HepG2 (cell line): ENCODE measurements around the gene CDK10. TPM values are rescaled to one million over a fixed set of nuclear protein-coding genes. Genes with fewer than 3 reads are reported as not detected.
A peak's percentile ranks its signal among the peaks of the same experiment; 100 is the strongest.

Experiments
- DNMT3B ChIP-seq: conservative IDR thresholded peaks from 2 replicates; pipeline ENCODE4 v1.6.1; 2016; ENCODE audit warnings: missing biosample characterization, control low read depth
- JARID2 ChIP-seq: sonication (generic); formaldehyde crosslinking; IDR thresholded peaks from 2 replicates; pipeline ENCODE4 v1.8.1; 2023; ENCODE audit warnings: missing genetic modification reagents, inconsistent platforms; ENCODE audit not compliant: insufficient replicate concordance
- MEF2D ChIP-seq: sonication (generic); formaldehyde crosslinking; IDR thresholded peaks from 2 replicates; pipeline ENCODE4 v1.5.1; 2020; ENCODE audit warnings: mild to moderate bottlenecking, missing genetic modification reagents
- MXI1 ChIP-seq: IDR thresholded peaks from 3 replicates; pipeline ENCODE4 v1.6.1; 2012; ENCODE audit warnings: low read depth, low read length, inconsistent platforms, borderline replicate concordance
- ONECUT2 ChIP-seq: sonication (generic); formaldehyde crosslinking; IDR thresholded peaks from 2 replicates; pipeline ENCODE4 v1.4.0; 2020; ENCODE audit warnings: missing genetic modification reagents
- PHF20 ChIP-seq: sonication (generic); formaldehyde crosslinking; IDR thresholded peaks from 2 replicates; pipeline ENCODE4 v1.5.0; 2020; ENCODE audit warnings: mild to moderate bottlenecking, missing genetic modification reagents
- RXRB ChIP-seq: IDR thresholded peaks from 2 replicates; pipeline ENCODE4 v1.6.1; 2016; ENCODE audit warnings: borderline replicate concordance, missing genetic modification reagents, missing compliant biosample characterization
- SAP130 ChIP-seq: IDR thresholded peaks from 2 replicates; pipeline ENCODE4 v1.6.1; 2016; ENCODE audit warnings: low read depth
- ZNF264 ChIP-seq: sonication (generic); formaldehyde crosslinking; IDR thresholded peaks from 2 replicates; pipeline ENCODE4 v1.4.0; 2020; ENCODE audit warnings: missing genetic modification reagents
- ZNF34 ChIP-seq: sonication (generic); formaldehyde crosslinking; IDR thresholded peaks from 2 replicates; pipeline ENCODE4 v1.4.0; 2020; ENCODE audit warnings: mild to moderate bottlenecking, missing genetic modification reagents, borderline replicate concordance
- ZNF607 ChIP-seq: sonication (generic); formaldehyde crosslinking; IDR thresholded peaks from 2 replicates; pipeline ENCODE4 v1.5.1; 2020; ENCODE audit warnings: missing genetic modification reagents, mild to moderate bottlenecking, borderline replicate concordance
- polyA plus RNA-seq, 8 experiments: library from polyadenylated mRNA; depleted of rRNA in 3 of 8; stranded (reverse) in 7 of 8; unstranded in 1 of 8; fragments of >200 nt; fragmentation: Illumina TruSeq in 4 of 8; extraction: Trizol in 4 of 8; gene quantifications; 2 replicates each; pipeline versions ENCODE4 v1.2.1 to v1.2.3, GENCODE V29; 2011 to 2016; ENCODE audit warnings: low read depth in 4 of 8, missing spikeins in 1 of 8, mixed read lengths in 1 of 8; ENCODE audit not compliant: insufficient read depth in 1 of 8
- total RNA-seq, 5 experiments: library from RNA; depleted of rRNA; stranded (reverse); fragments of >200 nt; fragmentation: Illumina TruSeq; extraction: Trizol; gene quantifications; 2 replicates each; pipeline ENCODE4 v1.2.3, GENCODE V29; 2016; ENCODE audit warnings: low read depth in 1 of 5
- TF ChIP-seq, protein P1 (sequence below): IDR thresholded peaks from 2 replicates; pipeline ENCODE4 v1.6.1; 2012; ENCODE audit warnings: low read depth, low read length, improper control_type of control experiment
- TF ChIP-seq, protein P2 (sequence below): IDR thresholded peaks from 2 replicates; pipeline ENCODE4 v1.6.1; 2016; ENCODE audit warnings: mild to moderate bottlenecking
- TF ChIP-seq, protein P3 (sequence below): sonication (generic); formaldehyde crosslinking; IDR thresholded peaks from 2 replicates; pipeline ENCODE4 v1.4.0; 2020; ENCODE audit warnings: mild to moderate bottlenecking, low read depth, missing genetic modification reagents
- TF ChIP-seq, protein P4 (sequence below): sonication (generic); formaldehyde crosslinking; IDR thresholded peaks from 2 replicates; pipeline ENCODE4 v1.4.0; 2020; ENCODE audit warnings: missing genetic modification reagents, mild to moderate bottlenecking, borderline replicate concordance
- TF ChIP-seq, protein P5 (sequence below): sonication (generic); formaldehyde crosslinking; IDR thresholded peaks from 2 replicates; pipeline ENCODE4 v1.5.0; 2020; ENCODE audit warnings: missing genetic modification reagents, mild to moderate bottlenecking, borderline replicate concordance

The CDK10 gene
- total and polyA plus RNA-seq, 2 of the 13 experiments (the other 11 are each of a cell fraction or from before 2014, with no cell fraction given) = 2.5 to 3.9 TPM

DNA sequence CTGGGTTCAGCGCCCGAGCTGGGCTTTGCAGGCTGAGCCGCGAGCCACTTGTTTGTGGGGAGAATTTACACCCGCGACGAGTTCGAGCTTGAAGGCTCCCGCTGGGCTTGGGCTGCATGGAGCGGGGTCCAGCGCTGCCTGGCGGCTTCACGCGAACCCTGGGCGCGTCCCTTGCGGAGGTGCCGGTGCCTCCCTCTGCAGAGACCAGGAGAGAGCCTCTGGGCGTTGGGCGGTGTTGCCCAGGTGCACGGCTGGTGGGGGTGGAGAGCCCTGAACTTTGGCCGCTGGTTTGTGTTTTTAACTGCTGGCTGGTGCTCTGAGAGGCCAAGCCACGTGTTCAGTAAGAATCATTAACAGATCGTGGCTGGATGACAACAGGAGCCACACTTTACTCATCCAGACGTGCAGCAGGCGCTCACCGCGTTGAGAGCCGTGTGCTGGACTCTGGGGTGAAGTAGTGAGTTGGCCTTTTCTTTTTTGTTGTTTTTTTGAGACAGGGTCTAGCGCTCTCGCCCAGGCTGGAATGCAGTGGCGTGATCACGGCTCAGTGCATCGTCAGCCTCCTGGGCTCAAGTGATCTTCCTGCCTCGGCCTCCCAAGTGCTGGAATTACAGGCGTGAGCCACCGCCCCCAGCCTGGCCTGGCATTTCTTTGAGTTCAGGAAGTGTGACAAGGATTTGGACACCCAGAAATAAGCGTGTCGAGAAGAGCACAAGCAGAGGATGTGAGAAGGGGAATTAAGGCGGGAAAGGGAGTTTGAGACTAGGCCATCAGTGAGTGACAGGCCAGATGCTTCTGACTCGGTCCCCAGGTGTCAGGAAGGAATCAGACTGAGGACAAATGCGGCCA is 827 bp downstream of the CDK10 start (continued):
- TF ChIP-seq SAP130 (CRISPR knock-in tag) (peak; percentile 100), ZNF264 (CRISPR knock-in tag) (peak; percentile 99), RXRB (CRISPR knock-in tag) (peak; percentile 94), ZNF607 (CRISPR knock-in tag) (peak; percentile 99; the same call in 1 of the 2 replicates), MEF2D (CRISPR knock-in tag) (peak; percentile 98), JARID2 (CRISPR knock-in tag) (peak; percentile 96), PHF20 (peak; percentile 74; the same call in 1 of the 2 replicates), ZNF34 (CRISPR knock-in tag) (0 out of 2 replicates have a peak, but pooled peaks have one; percentile 41), DNMT3B (CRISPR knock-in tag) (peak; percentile 90), MXI1 (peak; percentile 99), ONECUT2 (peak; percentile 56)
- TF ChIP-seq, protein P1, sequence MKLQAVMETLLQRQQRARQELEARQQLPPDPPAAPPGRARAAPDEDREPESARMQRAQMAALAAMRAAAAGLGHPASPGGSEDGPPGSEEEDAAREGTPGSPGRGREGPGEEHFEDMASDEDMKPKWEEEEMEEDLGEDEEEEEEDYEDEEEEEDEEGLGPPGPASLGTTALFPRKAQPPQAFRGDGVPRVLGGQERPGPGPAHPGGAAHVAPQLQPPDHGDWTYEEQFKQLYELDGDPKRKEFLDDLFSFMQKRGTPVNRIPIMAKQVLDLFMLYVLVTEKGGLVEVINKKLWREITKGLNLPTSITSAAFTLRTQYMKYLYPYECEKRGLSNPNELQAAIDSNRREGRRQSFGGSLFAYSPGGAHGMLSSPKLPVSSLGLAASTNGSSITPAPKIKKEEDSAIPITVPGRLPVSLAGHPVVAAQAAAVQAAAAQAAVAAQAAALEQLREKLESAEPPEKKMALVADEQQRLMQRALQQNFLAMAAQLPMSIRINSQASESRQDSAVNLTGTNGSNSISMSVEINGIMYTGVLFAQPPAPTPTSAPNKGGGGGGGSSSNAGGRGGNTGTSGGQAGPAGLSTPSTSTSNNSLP = peak; percentile 85
- TF ChIP-seq, protein P2, sequence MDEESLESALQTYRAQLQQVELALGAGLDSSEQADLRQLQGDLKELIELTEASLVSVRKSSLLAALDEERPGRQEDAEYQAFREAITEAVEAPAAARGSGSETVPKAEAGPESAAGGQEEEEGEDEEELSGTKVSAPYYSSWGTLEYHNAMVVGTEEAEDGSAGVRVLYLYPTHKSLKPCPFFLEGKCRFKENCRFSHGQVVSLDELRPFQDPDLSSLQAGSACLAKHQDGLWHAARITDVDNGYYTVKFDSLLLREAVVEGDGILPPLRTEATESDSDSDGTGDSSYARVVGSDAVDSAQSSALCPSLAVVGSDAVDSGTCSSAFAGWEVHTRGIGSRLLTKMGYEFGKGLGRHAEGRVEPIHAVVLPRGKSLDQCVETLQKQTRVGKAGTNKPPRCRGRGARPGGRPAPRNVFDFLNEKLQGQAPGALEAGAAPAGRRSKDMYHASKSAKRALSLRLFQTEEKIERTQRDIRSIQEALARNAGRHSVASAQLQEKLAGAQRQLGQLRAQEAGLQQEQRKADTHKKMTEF (CRISPR knock-in tag) = peak; percentile 100
- TF ChIP-seq, protein P3, sequence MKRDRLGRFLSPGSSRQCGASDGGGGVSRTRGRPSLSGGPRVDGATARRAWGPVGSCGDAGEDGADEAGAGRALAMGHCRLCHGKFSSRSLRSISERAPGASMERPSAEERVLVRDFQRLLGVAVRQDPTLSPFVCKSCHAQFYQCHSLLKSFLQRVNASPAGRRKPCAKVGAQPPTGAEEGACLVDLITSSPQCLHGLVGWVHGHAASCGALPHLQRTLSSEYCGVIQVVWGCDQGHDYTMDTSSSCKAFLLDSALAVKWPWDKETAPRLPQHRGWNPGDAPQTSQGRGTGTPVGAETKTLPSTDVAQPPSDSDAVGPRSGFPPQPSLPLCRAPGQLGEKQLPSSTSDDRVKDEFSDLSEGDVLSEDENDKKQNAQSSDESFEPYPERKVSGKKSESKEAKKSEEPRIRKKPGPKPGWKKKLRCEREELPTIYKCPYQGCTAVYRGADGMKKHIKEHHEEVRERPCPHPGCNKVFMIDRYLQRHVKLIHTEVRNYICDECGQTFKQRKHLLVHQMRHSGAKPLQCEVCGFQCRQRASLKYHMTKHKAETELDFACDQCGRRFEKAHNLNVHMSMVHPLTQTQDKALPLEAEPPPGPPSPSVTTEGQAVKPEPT (CRISPR knock-in tag) = peak; percentile 98
- TF ChIP-seq, protein P4, sequence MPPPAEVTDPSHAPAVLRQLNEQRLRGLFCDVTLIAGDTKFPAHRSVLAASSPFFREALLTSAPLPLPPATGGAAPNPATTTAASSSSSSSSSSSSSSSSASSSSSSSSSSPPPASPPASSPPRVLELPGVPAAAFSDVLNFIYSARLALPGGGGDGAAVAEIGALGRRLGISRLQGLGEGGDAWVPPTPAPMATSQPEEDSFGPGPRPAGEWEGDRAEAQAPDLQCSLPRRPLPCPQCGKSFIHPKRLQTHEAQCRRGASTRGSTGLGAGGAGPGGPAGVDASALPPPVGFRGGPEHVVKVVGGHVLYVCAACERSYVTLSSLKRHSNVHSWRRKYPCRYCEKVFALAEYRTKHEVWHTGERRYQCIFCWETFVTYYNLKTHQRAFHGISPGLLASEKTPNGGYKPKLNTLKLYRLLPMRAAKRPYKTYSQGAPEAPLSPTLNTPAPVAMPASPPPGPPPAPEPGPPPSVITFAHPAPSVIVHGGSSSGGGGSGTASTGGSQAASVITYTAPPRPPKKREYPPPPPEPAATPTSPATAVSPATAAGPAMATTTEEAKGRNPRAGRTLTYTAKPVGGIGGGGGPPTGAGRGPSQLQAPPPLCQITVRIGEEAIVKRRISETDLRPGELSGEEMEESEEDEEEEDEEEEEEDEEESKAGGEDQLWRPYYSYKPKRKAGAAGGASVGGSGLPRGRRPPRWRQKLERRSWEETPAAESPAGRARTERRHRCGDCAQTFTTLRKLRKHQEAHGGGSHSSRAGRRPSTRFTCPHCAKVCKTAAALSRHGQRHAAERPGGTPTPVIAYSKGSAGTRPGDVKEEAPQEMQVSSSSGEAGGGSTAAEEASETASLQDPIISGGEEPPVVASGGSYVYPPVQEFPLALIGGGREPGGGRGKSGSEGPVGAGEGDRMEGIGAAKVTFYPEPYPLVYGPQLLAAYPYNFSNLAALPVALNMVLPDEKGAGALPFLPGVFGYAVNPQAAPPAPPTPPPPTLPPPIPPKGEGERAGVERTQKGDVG (CRISPR knock-in tag) = peak; percentile 98
- TF ChIP-seq, protein P5, sequence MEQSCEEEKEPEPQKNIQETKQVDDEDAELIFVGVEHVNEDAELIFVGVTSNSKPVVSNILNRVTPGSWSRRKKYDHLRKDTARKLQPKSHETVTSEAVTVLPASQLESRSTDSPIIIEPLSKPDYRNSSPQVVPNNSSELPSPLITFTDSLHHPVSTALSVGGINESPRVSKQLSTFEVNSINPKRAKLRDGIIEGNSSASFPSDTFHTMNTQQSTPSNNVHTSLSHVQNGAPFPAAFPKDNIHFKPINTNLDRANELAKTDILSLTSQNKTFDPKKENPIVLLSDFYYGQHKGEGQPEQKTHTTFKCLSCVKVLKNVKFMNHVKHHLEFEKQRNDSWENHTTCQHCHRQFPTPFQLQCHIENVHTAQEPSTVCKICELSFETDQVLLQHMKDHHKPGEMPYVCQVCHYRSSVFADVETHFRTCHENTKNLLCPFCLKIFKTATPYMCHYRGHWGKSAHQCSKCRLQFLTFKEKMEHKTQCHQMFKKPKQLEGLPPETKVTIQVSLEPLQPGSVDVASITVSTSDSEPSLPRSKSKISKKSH (CRISPR knock-in tag) = peak; percentile 99
